GM21423 (cell line): Measurements from ENCODE around the gene ANKRD63.

Source experiments
- ATAC-seq: cut with Tn5 transposase; IDR thresholded peaks from one replicate; pipeline ENCODE4 v1.9.1; 2021; ENCODE audit warnings: mild to moderate bottlenecking, moderate library complexity; ENCODE audit not compliant: unreplicated experiment

The ANKRD63 gene

GRCh38 chr15:40263024-40263754 lies 19.7 kb downstream of the ANKRD63 start:
- no peak for ATAC-seq

DNA sequence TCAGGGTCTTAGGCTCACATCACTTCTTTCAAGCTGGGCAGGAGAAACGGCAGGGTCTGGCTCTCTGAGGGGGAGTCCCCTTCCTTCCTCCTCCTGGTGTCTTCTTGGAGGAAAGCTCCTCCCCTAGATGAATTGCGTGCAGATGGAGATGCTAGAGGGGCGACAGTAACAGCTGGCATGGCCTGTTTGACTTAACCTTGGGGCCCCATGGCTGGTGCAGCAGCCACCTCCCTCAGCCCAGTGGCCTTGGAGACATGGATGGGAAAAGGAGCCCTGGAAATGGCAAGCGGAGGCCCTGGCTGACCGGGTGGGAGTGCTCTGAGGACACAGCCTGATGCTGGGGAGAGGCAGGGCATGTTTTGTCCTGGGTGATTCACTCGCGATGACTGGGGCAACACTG lies 23.8 kb downstream of the ANKRD63 start:
- no peak for ATAC-seq

DNA sequence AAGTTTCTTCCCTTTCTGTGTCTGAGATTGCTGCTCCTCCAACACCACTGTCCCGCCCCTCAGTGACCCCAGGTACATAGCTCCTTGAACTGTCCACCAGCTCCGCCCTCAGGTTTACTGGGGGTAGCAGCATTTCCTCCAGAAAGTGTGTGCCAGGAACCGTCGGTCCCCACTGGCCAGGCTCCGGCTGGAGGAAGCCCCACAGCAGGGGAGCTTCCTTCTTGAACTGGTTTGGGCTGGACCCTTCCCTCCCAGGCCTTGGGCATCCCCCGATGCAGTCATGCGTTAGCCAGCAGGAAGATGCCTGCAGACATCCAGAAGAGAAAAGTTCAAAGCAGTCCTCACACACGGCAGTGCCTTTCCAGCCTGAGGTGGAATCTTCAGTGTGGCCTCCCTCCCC lies 24.3 kb downstream of the ANKRD63 start:
- ATAC-seq = no peak

GRCh38 chr15:40257656-40258450 lies 25.0 kb downstream of the ANKRD63 start:
- no peak for ATAC-seq

DNA sequence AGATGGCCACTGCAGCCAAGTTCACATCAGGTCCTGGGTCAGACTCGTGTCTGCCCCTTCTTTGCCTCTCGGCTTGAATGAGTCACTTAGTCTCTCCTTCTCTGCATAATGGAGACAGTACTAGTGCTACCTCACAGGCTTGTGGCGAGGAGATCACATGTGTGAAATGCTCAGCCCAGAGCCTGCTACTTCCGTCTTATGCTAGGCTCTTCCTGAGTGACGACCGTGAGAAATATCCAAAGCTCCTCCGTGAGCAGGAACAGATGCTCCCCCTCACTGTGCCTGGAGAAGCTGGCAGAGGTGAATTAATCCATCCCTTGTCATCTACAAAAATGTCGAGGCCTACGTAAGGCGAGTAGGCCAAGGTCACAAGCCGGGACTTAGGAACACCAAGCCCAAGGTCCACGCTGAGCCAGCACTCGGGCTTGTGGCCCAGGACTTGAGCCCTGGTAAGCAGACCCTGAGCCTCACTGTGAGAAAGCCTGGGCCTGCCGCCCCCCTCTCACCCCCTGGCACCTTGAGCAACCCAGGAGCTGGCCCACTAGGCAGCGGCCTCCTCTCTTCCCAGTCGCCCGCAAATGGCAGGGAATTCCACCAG lies 26.1 kb downstream of the ANKRD63 start:
- ATAC-seq = no peak

DNA sequence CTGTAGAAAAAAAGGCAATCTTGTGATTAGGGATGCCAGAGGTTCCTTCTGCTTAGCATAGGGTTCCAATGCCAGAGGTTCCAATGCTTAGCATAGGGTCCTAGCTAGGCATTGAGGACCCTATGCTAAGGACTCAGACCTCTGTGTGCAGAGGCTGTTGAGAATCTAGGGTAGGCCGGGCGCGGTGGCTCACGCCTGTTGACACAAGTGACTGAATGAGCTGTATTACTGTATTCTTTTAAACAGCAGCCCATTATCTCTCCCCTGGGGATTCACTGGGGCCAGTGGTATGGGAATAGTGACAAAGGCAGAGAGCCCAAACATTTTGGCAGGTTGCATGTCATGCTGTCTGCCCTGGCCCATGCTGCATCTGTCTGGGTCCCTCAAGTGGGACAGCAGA lies 27.8 kb downstream of the ANKRD63 start:
- no peak for ATAC-seq

DNA sequence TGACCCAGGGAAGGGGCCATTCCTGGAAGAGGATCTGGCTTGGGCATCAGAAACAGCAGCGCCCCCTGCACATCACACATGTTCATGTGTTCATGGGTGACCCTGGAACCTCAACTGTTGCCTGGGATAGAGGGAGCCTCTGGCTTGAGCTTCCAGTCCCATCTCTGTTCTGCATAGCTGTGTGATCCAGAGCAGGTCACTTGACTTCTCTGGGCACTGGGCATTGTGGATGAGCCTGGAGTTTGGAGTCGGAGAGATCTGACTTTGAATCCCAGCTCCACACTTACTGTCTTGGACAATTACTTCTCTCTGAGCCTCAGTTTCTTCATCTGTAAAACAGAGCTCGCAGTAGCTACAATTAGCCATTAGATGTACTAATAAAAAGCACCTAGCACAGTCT lies 28.4 kb downstream of the ANKRD63 start:
- ATAC-seq = no peak

DNA sequence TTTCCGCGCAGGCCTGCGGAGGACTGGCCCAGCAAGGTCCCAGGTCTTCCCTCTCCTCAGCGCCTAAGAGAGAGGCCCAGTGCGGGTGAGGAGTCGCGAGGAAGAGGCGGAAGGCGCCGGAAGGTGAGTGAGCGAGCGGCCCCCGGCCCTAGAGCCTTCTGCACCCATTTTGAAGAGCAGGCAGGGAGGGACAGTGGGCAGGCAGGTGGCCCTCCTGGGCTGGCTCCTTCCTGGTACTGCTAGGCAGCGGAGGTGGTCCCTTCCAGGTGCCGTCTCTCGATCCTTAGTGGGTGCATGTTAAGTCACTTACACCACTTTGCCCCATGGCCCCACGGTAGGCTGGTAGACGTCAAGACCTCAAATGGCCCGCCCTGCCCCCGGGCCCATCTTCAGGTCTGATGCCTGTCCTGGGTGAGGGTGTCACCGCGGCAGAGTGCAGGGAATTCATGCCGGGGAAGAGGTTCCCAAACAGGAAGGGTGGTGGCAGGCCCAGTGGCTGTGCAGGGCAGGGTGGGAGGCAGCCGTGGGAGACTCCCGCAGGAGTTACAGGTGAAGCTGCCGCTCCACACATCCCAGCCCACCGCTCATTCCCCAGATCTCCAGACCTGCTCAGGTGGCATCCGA lies 29.6 kb downstream of the ANKRD63 start:
- ATAC-seq = no peak

DNA sequence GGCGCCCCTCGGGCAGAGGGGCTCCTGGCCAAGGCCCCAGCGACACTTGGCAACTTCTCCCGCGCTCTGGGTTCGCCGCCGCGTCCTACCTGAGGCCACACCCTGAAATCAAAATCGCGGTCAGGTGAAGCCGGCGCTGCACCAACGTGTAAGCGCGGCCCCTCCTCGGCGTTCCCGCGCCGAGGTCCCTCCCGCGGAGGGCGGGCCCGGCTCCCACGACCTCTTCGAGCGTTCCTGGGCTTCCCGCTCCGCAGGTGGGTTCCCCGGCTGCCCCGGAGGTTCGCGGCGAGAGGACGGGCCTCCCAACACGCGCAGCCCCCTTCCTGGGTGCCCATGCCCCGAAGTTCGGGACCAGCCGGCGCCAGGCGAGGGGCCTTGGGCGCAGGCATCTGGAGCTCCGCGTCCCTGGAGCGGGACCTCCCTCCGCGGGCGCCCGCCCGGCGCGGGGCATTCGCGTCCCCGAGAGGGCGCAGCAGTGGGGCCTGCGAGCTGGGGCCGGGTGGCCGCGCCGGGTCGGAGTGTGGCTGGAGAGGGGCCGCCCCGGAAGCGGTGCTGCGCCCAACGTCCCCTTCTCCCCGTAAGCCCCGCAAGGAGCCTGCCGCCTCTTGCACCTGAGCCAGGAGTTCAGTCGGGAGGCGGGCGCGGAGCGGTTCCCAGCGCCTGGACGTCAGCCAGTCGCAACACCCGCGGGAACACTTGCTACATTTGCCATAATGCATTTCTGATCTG lies 30.3 kb downstream of the ANKRD63 start:
- ATAC-seq = no peak

- ATAC-seq = no peak
Observed at GRCh38 chr15:40252141-40252437, 30.8 kb downstream of the ANKRD63 start.

DNA sequence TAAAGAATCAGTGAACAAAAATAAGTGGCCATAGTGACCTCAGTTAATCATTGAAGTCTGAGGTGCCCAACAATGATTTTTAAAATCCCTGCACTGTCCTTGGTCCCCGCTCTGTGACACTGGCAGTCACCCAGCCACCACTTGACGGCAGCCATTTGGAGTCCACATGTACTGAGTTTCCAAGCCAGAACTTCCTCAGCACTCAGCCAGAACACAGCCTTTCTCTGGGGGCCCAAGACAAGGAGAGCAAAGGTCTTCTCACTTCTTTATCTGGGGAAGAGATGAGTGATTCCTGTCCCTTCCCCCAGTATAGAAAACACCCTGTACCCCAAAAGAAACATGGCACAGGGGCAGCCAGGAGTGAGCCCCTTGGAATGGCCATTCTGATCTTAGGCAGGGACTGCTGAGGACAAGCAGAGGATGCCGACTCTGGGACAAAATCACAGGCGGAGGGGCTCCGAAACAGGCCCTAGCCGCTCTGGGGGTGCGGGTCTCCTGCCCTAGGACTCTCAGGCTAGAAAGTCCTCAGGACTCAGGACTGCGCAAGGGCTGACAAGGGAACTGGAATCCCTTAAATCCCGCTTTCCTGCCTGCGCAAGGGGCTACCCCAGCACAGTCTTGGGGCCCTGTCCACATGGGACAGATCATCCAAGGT lies 31.3 kb downstream of the ANKRD63 start:
- ATAC-seq = no peak

GRCh38 chr15:40250771-40251483 lies 31.9 kb downstream of the ANKRD63 start:
- no peak for ATAC-seq

GRCh38 chr15:40250304-40250656 lies 32.6 kb downstream of the ANKRD63 start:
- no peak for ATAC-seq

GRCh38 chr15:40249477-40250303 lies 33.2 kb downstream of the ANKRD63 start:
- no peak for ATAC-seq

DNA sequence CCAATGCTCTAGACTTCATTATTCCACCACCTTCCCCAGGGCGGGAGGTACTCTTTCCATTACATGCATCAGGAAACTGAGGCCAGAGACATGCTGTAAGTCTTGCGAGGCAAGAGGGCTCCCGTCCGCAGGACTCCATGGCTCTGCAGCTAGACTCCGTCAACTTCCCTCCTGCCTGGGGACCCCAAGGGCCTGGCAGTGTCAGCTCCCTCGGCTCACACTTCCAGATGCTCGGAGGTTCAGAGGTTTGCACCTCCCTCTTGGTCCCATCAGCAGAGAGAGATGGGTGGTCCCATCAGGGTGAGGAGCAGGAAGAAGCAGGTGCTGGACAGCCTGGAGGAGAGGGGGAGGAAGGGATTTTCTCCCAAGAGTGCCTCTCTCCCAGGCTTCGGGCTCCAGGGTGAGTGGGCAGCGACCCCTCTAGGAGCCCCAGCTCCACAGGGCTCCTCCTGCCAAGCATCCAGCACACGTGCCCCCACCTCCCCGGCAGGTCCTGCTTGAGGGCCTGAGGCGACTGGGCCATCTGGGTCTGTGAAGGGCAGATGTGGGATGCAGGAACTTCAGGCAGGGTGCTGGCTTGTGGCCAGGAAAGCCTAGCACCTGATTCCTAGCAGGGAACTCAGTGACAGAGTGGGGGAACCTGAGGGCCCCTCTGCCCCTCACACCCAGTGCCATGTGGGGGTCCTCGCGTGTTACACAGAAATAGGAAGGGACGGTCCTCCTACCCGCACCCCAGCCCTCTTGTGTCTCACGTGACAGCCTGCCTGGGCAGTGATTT lies 34.7 kb downstream of the ANKRD63 start:
- no peak for ATAC-seq

DNA sequence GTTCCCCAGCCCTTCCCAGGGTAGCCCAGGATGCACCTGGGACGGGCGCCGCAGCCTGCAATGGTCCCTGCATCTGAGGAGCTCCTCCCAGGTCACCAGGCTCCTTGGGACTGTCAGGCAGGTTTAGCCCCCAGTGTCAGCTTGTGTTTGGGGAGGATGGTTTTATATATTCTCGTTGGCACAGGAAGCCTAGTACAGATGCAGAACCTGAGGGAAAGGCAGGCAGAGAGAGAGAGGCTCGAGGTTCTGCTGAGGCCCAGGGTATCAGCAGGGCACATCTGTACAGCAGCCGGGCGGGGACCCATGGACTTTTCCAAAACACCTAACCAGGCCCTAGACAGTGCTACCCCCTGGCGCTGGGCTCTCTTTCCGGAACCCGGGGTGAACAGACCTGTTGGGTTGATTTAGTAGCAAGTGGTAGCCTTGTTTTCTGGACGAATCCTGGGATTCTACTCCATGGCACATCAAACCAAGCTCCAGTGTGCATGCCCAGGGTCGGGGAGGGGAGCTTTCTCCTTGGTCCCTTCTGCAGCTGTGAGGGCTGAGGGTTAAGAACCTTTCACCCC lies 35.4 kb downstream of the ANKRD63 start:
- no peak for ATAC-seq

- ATAC-seq = no peak
Observed at GRCh38 chr15:40246496-40247280, 36.2 kb downstream of the ANKRD63 start.
